Uterus (tissue), 4 donors: Measurements from ENCODE around the gene GRIN2C. TPM values are rescaled to one million over a fixed set of nuclear protein-coding genes. Genes with fewer than 3 reads are reported as not detected.

Experiments used
- DNase-seq, 2 donors: peaks; one replicate each; pipeline ENCODE4 v3.0.0-alpha.2; 2019 to 2020
- H3K27ac ChIP-seq, 2 donors: fragments of 200-600 bp; sonication (generic); 1 replicate in 1 of 2; 2 replicates in 1 of 2; pipeline ENCODE4 v1.5.1; 2016 to 2018
- H3K27me3 ChIP-seq, 2 donors: fragments of 200-600 bp; sonication (generic); one replicate each; pipeline ENCODE4 v1.5.1; 2018 to 2019; ENCODE audit warnings: control low read depth in 1 of 2
- H3K36me3 ChIP-seq, 2 donors: fragments of 200-600 bp; sonication (generic); one replicate each; pipeline ENCODE4 v1.5.1; 2019; ENCODE audit warnings: control low read depth in 1 of 2
- H3K4me1 ChIP-seq, 2 donors: fragments of 200-600 bp; sonication (generic); one replicate each; pipeline ENCODE4 v1.5.1; 2018 to 2019; ENCODE audit warnings: control low read depth in 1 of 2
- H3K4me3 ChIP-seq, 2 donors: fragments of 200-600 bp; sonication (generic); 1 replicate in 1 of 2; 2 replicates in 1 of 2; pipeline ENCODE4 v1.5.1; 2018 to 2019; ENCODE audit warnings: mild to moderate bottlenecking in 1 of 2
- H3K9me3 ChIP-seq, 2 donors: fragments of 200-600 bp; sonication (generic); one replicate each; pipeline ENCODE4 v1.5.1; 2019; ENCODE audit warnings: control low read depth in 1 of 2
- POLR2A ChIP-seq, 2 donors: fragments of 450-650 bp; IDR thresholded peaks; one replicate each; pipeline ENCODE4 v1.6.1; 2016; ENCODE audit warnings: antibody characterized with exemption in 2 of 2, mild to moderate bottlenecking in 1 of 2, moderate library complexity in 1 of 2
- intact Hi-C: fragments of 100-400 bp; cut with DNase I; formaldehyde crosslinking; loops from one replicate; pipeline ENCODE4 v1.15.1; 2023; ENCODE audit warnings: low total_unique reads
- total RNA-seq, 4 donors: library from RNA; depleted of rRNA in 3 of 4; stranded (reverse); fragments of >200 nt in 3 of 4; gene quantifications; one replicate each; pipeline versions ENCODE4 v1.1.0 to v1.2.4, GENCODE V29; 2014 to 2023
- TF ChIP-seq, protein P1 (sequence below), 4 experiments: fragments of 200-600 bp in 2 of 4; fragments of 450-650 bp in 2 of 4; sonication (generic) in 2 of 4; IDR thresholded peaks; one replicate each; pipeline ENCODE4 v1.5.1; 2016 to 2019; ENCODE audit warnings: antibody characterized with exemption in 4 of 4, mild to moderate bottlenecking in 2 of 4, moderate library complexity in 1 of 4
- donor health status: DM: yes; HTN: yes; CAD: no.

GRIN2C gene
- total RNA-seq, 4 donors from 2014 or later = 0.55 to 0.90 TPM; not detected in 2

DNA sequence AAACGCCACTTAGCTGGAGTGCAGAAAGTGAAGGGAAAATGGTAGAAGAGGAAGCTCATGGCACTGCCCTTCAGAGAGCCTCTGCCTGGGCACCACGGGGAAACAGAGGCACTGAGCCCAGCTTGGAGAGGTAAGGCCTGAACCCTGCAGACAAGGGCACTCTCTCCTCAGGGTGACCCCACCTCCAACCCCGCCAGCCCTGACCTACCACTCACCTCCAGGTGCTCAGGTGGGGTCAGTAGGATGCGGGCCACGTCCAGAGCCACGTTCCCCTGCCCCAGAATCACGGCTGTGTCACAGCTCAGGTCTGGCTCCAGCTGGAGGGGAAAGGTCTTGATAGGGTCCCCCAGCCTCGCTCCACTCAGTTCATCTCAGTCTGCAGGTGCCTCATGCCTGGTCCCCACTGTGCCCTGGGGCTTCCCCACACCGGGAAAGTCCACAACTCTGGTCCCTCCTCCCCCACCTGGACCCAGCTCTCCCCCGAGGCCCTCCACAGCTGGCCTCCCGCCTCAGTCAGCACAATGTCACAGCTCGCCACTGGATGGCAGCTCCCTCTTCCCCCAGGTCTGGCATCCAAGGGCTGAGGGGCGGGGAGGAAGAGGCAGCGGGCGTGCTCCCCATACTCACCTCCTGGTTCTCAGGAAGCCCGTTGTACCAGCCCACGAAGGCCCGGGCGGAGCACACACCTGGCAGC lies 6.0 kb upstream of the GRIN2C start:
- no peak overlapping the region for H3K27ac ChIP-seq
- TF ChIP-seq, protein P1, sequence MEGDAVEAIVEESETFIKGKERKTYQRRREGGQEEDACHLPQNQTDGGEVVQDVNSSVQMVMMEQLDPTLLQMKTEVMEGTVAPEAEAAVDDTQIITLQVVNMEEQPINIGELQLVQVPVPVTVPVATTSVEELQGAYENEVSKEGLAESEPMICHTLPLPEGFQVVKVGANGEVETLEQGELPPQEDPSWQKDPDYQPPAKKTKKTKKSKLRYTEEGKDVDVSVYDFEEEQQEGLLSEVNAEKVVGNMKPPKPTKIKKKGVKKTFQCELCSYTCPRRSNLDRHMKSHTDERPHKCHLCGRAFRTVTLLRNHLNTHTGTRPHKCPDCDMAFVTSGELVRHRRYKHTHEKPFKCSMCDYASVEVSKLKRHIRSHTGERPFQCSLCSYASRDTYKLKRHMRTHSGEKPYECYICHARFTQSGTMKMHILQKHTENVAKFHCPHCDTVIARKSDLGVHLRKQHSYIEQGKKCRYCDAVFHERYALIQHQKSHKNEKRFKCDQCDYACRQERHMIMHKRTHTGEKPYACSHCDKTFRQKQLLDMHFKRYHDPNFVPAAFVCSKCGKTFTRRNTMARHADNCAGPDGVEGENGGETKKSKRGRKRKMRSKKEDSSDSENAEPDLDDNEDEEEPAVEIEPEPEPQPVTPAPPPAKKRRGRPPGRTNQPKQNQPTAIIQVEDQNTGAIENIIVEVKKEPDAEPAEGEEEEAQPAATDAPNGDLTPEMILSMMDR (IDR thresholded peaks at IDR 0.05) = no peak
- no peak for TF ChIP-seq POLR2A (IDR thresholded peaks at IDR 0.05)
- H3K4me1 ChIP-seq = peaks cover 0 to 5% of the 10 kb centered on the region in 2 donors
- no peaks in the 10 kb centered on the region for H3K36me3 ChIP-seq
- no peak overlapping the region for H3K4me3 ChIP-seq
- intact Hi-C loops = loop anchor here (10.0 kb wide), 1 partner anchor 121 kb away; the partner anchor contains the start of gene NHERF1
- H3K9me3 ChIP-seq = no peaks in the 10 kb centered on the region
- H3K27me3 ChIP-seq = peaks cover 5 to 6% of the 10 kb centered on the region in 2 donors
- DNase-seq = no peak

DNA sequence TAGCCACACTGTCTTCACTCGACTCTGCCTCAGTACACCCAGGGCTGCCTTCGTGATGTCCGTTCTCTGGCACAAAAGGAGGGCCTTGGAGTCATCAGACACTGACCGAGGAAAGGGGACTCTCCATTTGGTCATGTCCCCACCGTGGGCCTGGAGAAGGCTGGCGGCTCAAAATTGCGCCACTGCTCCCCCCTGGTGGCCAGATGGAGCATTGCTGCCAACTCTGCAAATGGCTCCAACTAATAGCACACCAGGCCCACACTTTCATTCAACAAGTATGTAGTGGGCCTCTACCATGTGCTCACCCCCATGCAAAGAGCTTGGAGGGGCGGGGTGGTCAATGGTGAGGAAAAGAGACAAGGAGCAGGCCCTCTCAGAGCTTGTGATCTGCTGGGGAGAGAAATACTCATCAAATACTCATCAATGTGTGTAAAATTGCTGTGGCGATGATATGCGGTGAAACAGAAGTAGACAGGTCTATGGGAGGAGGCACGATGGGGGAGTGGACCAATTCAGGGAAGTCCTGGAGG lies 5.2 kb upstream of the GRIN2C start:
- Histone ChIP-seq H3K27me3 (peaks cover 12 to 13% of the 10 kb centered on the region in 2 donors), H3K27ac (no peak overlapping the region), H3K36me3 (no peaks in the 10 kb centered on the region), H3K9me3 (no peaks in the 10 kb centered on the region), H3K4me1 (peaks cover 0 to 10% of the 10 kb centered on the region in 2 donors), H3K4me3 (no peak overlapping the region)
- no peak for TF ChIP-seq POLR2A (IDR thresholded peaks at IDR 0.05)
- TF ChIP-seq, protein P1 (IDR thresholded peaks at IDR 0.05) = peak; percentile 93 to 95 (median 94)
- peak; percentile 68 to 81 for DNase-seq
- intact Hi-C loops = loop anchor here (5.0 to 10.0 kb wide), 2 partner anchors 73 to 120 kb away; partner anchors contain the start of gene NHERF1

DNA sequence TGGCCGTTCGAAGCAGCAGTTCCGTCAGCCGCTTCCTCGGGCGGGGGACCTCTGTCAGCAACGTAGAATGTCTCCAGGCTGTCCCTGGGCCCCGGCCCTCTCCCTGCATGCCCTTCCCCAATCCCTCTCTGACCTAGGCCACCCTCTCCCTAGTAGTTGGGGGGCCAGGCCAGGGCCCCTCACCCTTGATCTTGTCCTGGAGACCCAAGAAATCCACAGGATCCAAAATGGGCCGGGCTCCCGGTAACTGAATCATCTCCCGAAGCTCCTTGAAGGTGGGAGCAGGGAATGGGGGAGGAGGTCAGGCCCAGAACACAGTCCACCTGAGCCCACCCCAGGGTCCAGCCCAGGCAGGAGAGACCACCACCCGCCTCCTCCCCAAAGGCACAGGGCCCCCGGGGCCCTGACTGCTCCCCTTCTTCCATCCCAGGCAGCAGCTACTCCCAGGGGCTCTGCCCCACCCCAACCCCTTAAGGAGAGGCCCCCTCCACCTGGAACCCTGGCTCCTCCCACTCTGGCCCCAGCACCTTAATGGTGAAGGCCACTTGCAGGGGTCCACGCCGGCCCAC lies 4.7 kb upstream of the GRIN2C start:
- Histone ChIP-seq H3K4me3 (no peak overlapping the region), H3K27me3 (peaks cover 16% of the 10 kb centered on the region in 2 donors), H3K9me3 (no peaks in the 10 kb centered on the region), H3K36me3 (no peaks in the 10 kb centered on the region), H3K27ac (no peak overlapping the region), H3K4me1 (peaks cover 0 to 16% of the 10 kb centered on the region in 2 donors)
- intact Hi-C loops = loop anchor here (5.0 to 10.0 kb wide), 2 partner anchors 72 to 120 kb away; partner anchors contain the start of gene NHERF1
- TF ChIP-seq POLR2A (IDR thresholded peaks at IDR 0.05) = no peak
- TF ChIP-seq, protein P1 (IDR thresholded peaks at IDR 0.05) = no peak
- DNase-seq = no peak

DNA sequence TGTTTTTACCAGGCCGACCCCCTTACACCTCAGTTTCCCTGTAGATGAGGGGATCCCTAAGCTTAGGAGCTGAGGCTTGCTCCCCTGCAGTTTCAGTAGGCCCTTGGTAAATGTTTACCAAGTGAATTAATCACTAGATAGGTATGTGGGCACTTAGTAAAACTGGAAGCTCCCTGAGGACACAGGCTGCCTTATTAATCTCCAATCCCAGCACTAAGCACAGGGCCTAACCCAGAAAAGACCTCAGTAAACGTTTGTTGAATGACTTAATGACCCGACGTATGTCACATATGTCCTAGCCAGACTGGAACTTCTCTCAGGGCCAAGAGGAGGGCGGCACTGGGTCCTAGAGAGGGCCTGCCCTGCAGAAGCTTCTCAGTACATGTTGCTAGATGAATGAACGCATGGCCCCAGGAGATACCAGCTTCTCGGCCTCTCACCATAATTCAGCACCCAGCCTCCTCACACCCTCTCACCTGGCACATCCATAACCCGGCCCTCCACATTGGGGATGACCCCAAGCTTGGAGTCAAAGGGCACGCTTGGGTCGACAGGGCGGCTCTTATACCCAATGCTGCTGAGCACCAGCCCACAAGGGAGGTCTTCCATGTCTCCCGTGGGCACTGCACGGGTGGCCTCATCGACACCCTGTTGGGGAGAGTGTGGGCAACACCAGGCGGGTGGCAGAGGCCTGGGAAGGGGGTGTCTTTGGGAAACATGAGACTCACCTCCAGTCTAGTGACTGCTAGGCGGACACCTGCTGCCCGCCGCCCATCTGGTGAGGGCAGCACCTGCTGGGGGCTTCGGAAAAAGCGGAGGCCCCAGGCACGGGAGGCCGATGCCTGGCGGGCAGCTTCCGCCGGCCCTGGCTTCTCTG lies 4.0 kb upstream of the GRIN2C start:
- no peak overlapping the region for H3K4me3 ChIP-seq
- peaks cover 18 to 23% of the 10 kb centered on the region in 2 donors for H3K27me3 ChIP-seq
- peaks cover 0 to 18% of the 10 kb centered on the region in 2 donors for H3K4me1 ChIP-seq
- H3K27ac ChIP-seq = no peak overlapping the region
- no peaks in the 10 kb centered on the region for H3K9me3 ChIP-seq
- TF ChIP-seq, protein P1 (IDR thresholded peaks at IDR 0.05) = no peak
- no peak for TF ChIP-seq POLR2A (IDR thresholded peaks at IDR 0.05)
- H3K36me3 ChIP-seq = no peaks in the 10 kb centered on the region
- intact Hi-C loops = loop anchor here (5.0 to 10.0 kb wide), 2 partner anchors 71 to 119 kb away; partner anchors contain the start of gene NHERF1
- DNase-seq = no peak
